ENCODE data around the gene FAM83F. TPM values are rescaled to one million over a fixed set of nuclear protein-coding genes. Genes with fewer than 3 reads are reported as not detected.

FAM83F gene
- total RNA-seq, 1 experiment from 2014 or later: 43.1 TPM

GRCh38 chr22:40004836-40005235 is 10.1 kb downstream of the FAM83F start:
- no peak for TF ChIP-seq TEAD1 (CRISPR knock-in tag; IDR thresholded peaks at IDR 0.05)
- no peak for TF ChIP-seq E2F1 (CRISPR knock-in tag; IDR thresholded peaks at IDR 0.05)
- no peak for TF ChIP-seq ATF2 (CRISPR knock-in tag; IDR thresholded peaks at IDR 0.05; ENCODE audit: borderline replicate concordance, low read depth)
- TF ChIP-seq E2F4 (CRISPR knock-in tag; IDR thresholded peaks at IDR 0.05; ENCODE audit: borderline replicate concordance, low read depth): no peak
- no peak for TF ChIP-seq USF2 (CRISPR knock-in tag; IDR thresholded peaks at IDR 0.05)
- TF ChIP-seq FOXP1 (CRISPR knock-in tag; IDR thresholded peaks at IDR 0.05; ENCODE audit: borderline replicate concordance): no peak
- TF ChIP-seq AR (CRISPR knock-in tag; IDR thresholded peaks at IDR 0.05): no peak
- no peak for TF ChIP-seq CREM (CRISPR knock-in tag; IDR thresholded peaks at IDR 0.05)
- no peak for TF ChIP-seq CTCF (IDR thresholded peaks at IDR 0.05)
- no peak for TF ChIP-seq SMAD3 (CRISPR knock-in tag; IDR thresholded peaks at IDR 0.05; ENCODE audit: borderline replicate concordance)
- no peak for TF ChIP-seq AFF4 (CRISPR knock-in tag; IDR thresholded peaks at IDR 0.05; ENCODE audit: borderline replicate concordance)
- TF ChIP-seq PREB (CRISPR knock-in tag; IDR thresholded peaks at IDR 0.05; ENCODE audit: borderline replicate concordance): no peak
- TF ChIP-seq CBFB (CRISPR knock-in tag; IDR thresholded peaks at IDR 0.05; ENCODE audit: low read depth): no peak
- TF ChIP-seq CDX4 (CRISPR knock-in tag; IDR thresholded peaks at IDR 0.05; ENCODE audit: borderline replicate concordance): no peak
- TF ChIP-seq NFE2L1 (CRISPR knock-in tag; IDR thresholded peaks at IDR 0.05): no peak
- ATAC-seq: no peak
- no peaks in the 10 kb centered on the region for H3K9me3 Mint-ChIP-seq
- H3K27ac Mint-ChIP-seq: peak overlapping the region; percentile 29
- H3K4me3 Mint-ChIP-seq: no peak overlapping the region
- no peaks in the 10 kb centered on the region for H3K27me3 Mint-ChIP-seq (ENCODE audit: low read depth)
- peaks cover 8% of the 10 kb centered on the region; the same call in 1 of the 2 replicates for H3K36me3 Mint-ChIP-seq
- no peak for DNase-seq (ENCODE audit: low spot score)
- CTCF ChIA-PET: interaction anchor here (1.1 to 3.0 kb wide), 2 partner anchors 19 to 72 kb away, joined by 5 to 15 read pairs; no protein-coding TSS in a partner anchor
- POLR2A ChIA-PET: interaction anchor here (1.2 kb wide), 1 partner anchor 11 kb away, joined by 3 read pairs; no protein-coding TSS in a partner anchor
- peaks cover 86% of the 10 kb centered on the region for H3K4me1 Mint-ChIP-seq

Data from WTC11 (cell line).